Measurements from ENCODE around the gene PARVG. TPM values are rescaled to one million over a fixed set of nuclear protein-coding genes. Genes with fewer than 3 reads are reported as not detected.

PARVG gene
- total RNA-seq, 1 experiment from 2014 or later = 1.3 TPM

- Histone ChIP-seq H3K27me3 (ENCODE audit: insufficient read depth, low read length) (no peaks in the 10 kb centered on the region), H2BK12ac (ENCODE audit: insufficient read length, low read depth, low read length) (no peak overlapping the region), H3K27ac (ENCODE audit: insufficient read length, low read depth, low read length) (no peak overlapping the region), H4K5ac (ENCODE audit: insufficient read length, low read depth, low read length) (no peak overlapping the region), H4K91ac (ENCODE audit: insufficient read length, low read depth, low read length) (no peak overlapping the region), H3K9me3 (ENCODE audit: control insufficient read depth, low read depth, low read length) (no peaks in the 10 kb centered on the region), H2BK20ac (ENCODE audit: low read depth, low read length, poor library complexity, severe bottlenecking) (no peak overlapping the region), H3K4me1 (ENCODE audit: insufficient read depth, low read length) (no peaks in the 10 kb centered on the region), H3K79me1 (ENCODE audit: insufficient read depth, low read depth, low read length, poor library complexity, severe bottlenecking) (no peaks in the 10 kb centered on the region), H3K79me2 (ENCODE audit: insufficient read depth, low read length) (no peaks in the 10 kb centered on the region), H3T11ph (ENCODE audit: low read length) (no peak overlapping the region), H3K23me2 (ENCODE audit: insufficient read length, low read depth, low read length, poor library complexity, severe bottlenecking) (no peaks in the 10 kb centered on the region), H3K4me2 (ENCODE audit: insufficient read depth, insufficient read length, low read length) (no peak overlapping the region), H3K14ac (ENCODE audit: insufficient read depth, low read length) (no peak overlapping the region), H3K56ac (ENCODE audit: insufficient read length, low read depth, low read length) (no peak overlapping the region), H4K20me1 (ENCODE audit: control insufficient read depth, insufficient read depth, insufficient read length) (no peaks in the 10 kb centered on the region), H3K18ac (ENCODE audit: insufficient read length, low read depth, low read length) (no peak overlapping the region), H2BK5ac (ENCODE audit: insufficient read length, low read length) (no peak overlapping the region), H2BK120ac (ENCODE audit: low read depth, low read length, poor library complexity, severe bottlenecking) (no peak overlapping the region), H2BK15ac (ENCODE audit: low read depth, low read length) (no peak overlapping the region), H3K9ac (ENCODE audit: extremely low read depth, insufficient read length, low read length) (no peak overlapping the region), H2AFZ (ENCODE audit: low read length) (no peak overlapping the region), H3K4ac (ENCODE audit: low read depth, low read length) (no peak overlapping the region), H4K8ac (replicated peaks; ENCODE audit: insufficient read length, low read depth, low read length) (no peak overlapping the region), H2AK5ac (ENCODE audit: insufficient read length, low read length) (no peak overlapping the region), H3K23ac (ENCODE audit: insufficient read length, low read depth, low read length) (no peak overlapping the region)
- no peak for DNase-seq
- no CpG with 5 or more reads among the region's 4 CpGs for WGBS (ENCODE audit: extremely low coverage, insufficient read length, low lambda C conversion rate)
- TF ChIP-seq CTCF (conservative IDR thresholded peaks at IDR 0.05) = no peak
- Mint-ChIP-seq H3K27me3 (ENCODE audit: low read depth) (peaks cover 11% of the 10 kb centered on the region), H3K36me3 (ENCODE audit: insufficient read depth in 1 of 3, low read depth in 3 of 3) (peaks cover 0 to 3% (median 0%) of the 10 kb centered on the region in 3 experiments; a peak in 2 of 7 replicates), H3K4me1 (peaks cover 0 to 4% of the 10 kb centered on the region in 2 experiments; a peak in 2 of 4 replicates), H3K9me3 (peaks cover 0 to 11% of the 10 kb centered on the region in 2 experiments; a peak in 3 of 5 replicates), H3K27ac (no peak overlapping the region), H3K4me3 (no peak overlapping the region)
These were observed 30.0 kb downstream of the PARVG start for GRCh38 chr22:44210722-44211121.

All from H9 (cell line).